Breast epithelium (tissue), 4 donors: ENCODE results near the gene REL. TPM values are rescaled to one million over a fixed set of nuclear protein-coding genes. Genes with fewer than 3 reads are reported as not detected.

Experiments
- DNase-seq, 2 donors: peaks; one replicate each; pipeline ENCODE4 v3.0.0-alpha.2; 2019; ENCODE audit warnings: low spot score in 2 of 2
- H3K27ac ChIP-seq, 2 donors: fragments of 200-600 bp; sonication (generic) in 1 of 2; one replicate each; pipeline ENCODE4 v1.5.1; 2016 to 2019; ENCODE audit warnings: mild to moderate bottlenecking in 1 of 2
- H3K27me3 ChIP-seq, 2 donors: fragments of 200-600 bp; sonication (generic) in 1 of 2; one replicate each; pipeline versions ENCODE4 v1.5.1 to v1.6.0; 2017 to 2019; ENCODE audit warnings: control low read depth in 1 of 2, mild to moderate bottlenecking in 1 of 2
- H3K36me3 ChIP-seq: fragments of 200-600 bp; one replicate; pipeline ENCODE4 v1.5.1; 2019
- H3K4me1 ChIP-seq, 2 donors: fragments of 200-600 bp; sonication (generic); one replicate each; pipeline ENCODE4 v1.5.1; 2016 to 2019; ENCODE audit warnings: control low read depth in 1 of 2
- H3K4me3 ChIP-seq, 3 donors: fragments of 200-600 bp; sonication (generic); 1 replicate in 2 of 3; 2 replicates in 1 of 3; pipeline ENCODE4 v1.5.1; 2016 to 2019; ENCODE audit warnings: mild to moderate bottlenecking in 3 of 3, moderate library complexity in 2 of 3
- H3K9me3 ChIP-seq, 2 donors: fragments of 200-600 bp; sonication (generic) in 1 of 2; one replicate each; pipeline ENCODE4 v1.5.1; 2016 to 2019; ENCODE audit warnings: control low read depth in 1 of 2
- CTCF ChIP-seq, 3 donors: fragments of 450-650 bp; IDR thresholded peaks; one replicate each; pipeline ENCODE4 v1.5.1; 2016 to 2017; ENCODE audit warnings: antibody characterized with exemption in 3 of 3, mild to moderate bottlenecking in 3 of 3, moderate library complexity in 3 of 3
- POLR2A ChIP-seq: fragments of 450-650 bp; IDR thresholded peaks from one replicate; pipeline ENCODE4 v1.6.1; 2016; ENCODE audit warnings: antibody characterized with exemption, mild to moderate bottlenecking, moderate library complexity
- POLR2AphosphoS5 ChIP-seq, 3 donors: sonication (generic); formaldehyde crosslinking; IDR thresholded peaks; one replicate each; pipeline ENCODE4 v1.6.1; 2017; ENCODE audit warnings: antibody characterized with exemption in 3 of 3
- intact Hi-C: fragments of 100-400 bp; cut with DNase I; formaldehyde crosslinking; loops from one replicate; pipeline ENCODE4 v1.15.1; 2023; ENCODE audit warnings: low total_unique reads
- total RNA-seq, 3 donors: library from RNA; depleted of rRNA; stranded (reverse); fragments of >200 nt; gene quantifications; one replicate each; pipeline ENCODE4 v1.1.0, GENCODE V29; 2016

REL gene
- total RNA-seq, 3 donors from 2014 or later = 17.0 to 49.0 (median 21.1) TPM

DNA sequence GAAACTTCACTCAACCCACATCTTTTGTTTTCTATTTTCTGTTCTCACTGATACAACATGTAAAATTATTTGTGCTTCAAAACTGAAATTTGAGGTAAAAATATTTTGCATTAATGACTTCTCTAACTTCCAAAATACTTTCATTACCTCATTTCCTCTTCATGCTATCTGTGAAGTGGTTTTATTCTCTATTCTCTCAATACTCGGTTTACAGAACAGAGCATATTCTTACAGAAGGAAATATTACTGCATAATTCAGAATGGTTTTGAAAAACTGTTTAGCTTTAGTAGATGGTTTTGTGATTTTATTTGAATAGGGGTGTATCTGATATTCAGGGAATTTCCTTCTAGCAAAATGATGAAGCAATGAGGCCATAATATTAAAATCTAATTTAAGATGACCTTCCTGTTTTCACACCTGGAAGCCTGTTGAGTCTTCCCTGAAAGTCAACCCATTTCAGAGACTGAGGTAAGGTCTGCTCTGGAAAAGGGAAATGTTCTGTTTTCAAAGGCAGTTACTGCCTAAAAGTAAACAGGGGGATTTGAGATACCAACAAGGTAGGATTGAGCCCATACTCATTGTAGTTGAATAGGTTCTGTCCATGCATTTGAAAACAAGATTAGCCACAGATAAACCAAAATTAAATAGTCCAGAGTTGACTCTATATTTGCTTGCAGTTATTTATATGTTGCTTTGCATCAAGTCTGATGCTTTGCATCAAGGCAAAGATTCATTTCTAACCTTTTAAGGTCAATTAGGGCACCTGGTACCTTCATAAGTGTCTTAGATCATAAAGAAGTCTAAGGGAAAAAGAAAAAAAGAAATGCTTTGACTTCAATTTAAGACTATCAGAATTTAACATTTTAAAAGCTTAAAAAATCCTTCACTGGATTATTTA, 85.4 kb downstream of the REL start:
- no peaks in the 10 kb centered on the region for H3K27me3 ChIP-seq
- intact Hi-C loops = no loop called here
- no peaks in the 10 kb centered on the region for H3K4me1 ChIP-seq
- no peak overlapping the region for H3K4me3 ChIP-seq
- no peak overlapping the region for H3K27ac ChIP-seq
- no peak for TF ChIP-seq POLR2A
- TF ChIP-seq CTCF (IDR thresholded peaks at IDR 0.05) = no peak
- no peak for TF ChIP-seq POLR2AphosphoS5 (IDR thresholded peaks at IDR 0.05)
- no peak for DNase-seq
- no peaks in the 10 kb centered on the region for H3K9me3 ChIP-seq
- no peaks in the 10 kb centered on the region for H3K36me3 ChIP-seq

DNA sequence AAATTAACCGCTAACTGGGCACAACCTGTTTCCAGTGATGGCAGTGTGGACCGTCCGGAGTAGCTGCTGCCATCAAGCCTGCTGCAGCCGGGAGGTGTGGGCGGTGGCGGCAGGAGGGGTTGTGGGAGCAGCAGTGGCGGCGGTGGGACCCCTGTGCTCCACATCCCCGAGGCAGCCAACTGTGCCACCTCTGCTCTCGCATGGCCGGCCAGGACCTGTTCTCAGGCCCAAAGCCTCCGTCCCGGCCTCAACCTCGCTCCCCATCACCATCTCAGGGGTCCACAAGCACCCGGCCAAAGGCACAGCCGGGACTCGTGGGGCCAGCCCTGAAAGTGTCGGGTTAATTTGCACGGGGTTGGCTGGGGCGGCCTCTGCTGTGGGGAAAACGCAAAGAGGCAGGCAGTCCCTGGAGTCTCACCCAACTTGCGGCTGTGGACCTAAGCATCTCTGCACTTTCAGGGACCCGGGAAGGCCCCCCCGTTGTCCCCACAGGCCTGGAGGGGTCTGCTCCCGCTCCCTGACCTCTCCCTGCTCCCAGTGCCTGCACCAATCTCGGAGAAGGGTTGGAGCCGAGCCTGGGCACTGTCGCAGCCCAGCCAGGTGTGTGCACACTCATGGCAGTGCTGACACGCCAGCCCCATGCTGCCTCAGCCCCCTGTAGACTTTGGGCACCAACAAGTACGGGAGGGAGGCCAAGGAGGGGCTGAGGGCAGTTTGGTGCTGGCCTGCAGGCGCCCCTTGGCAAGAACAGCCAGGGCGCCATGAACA, 91.7 kb downstream of the REL start:
- no peaks in the 10 kb centered on the region for H3K9me3 ChIP-seq
- H3K4me1 ChIP-seq = no peaks in the 10 kb centered on the region
- intact Hi-C loops = no loop called here
- no peak overlapping the region for H3K27ac ChIP-seq
- H3K4me3 ChIP-seq = no peak overlapping the region
- TF ChIP-seq CTCF (IDR thresholded peaks at IDR 0.05) = no peak
- no peak for TF ChIP-seq POLR2A
- no peak for TF ChIP-seq POLR2AphosphoS5 (IDR thresholded peaks at IDR 0.05)
- H3K36me3 ChIP-seq = no peaks in the 10 kb centered on the region
- no peak for DNase-seq
- no peaks in the 10 kb centered on the region for H3K27me3 ChIP-seq

- Histone ChIP-seq H3K4me3 (no peak overlapping the region), H3K36me3 (no peaks in the 10 kb centered on the region), H3K4me1 (no peaks in the 10 kb centered on the region), H3K27ac (no peak overlapping the region), H3K9me3 (no peaks in the 10 kb centered on the region), H3K27me3 (no peaks in the 10 kb centered on the region)
- no peak for DNase-seq
- intact Hi-C loops = no loop called here
- TF ChIP-seq POLR2A = no peak
- no peak for TF ChIP-seq CTCF (IDR thresholded peaks at IDR 0.05)
- no peak for TF ChIP-seq POLR2AphosphoS5 (IDR thresholded peaks at IDR 0.05)
These were observed 92.3 kb downstream of the REL start for GRCh38 chr2:60973705-60974104.

- intact Hi-C loops = no loop called here
- H3K27me3 ChIP-seq = no peaks in the 10 kb centered on the region
- DNase-seq = no peak
- TF ChIP-seq POLR2AphosphoS5 (IDR thresholded peaks at IDR 0.05) (no peak), POLR2A (no peak), CTCF (IDR thresholded peaks at IDR 0.05) (no peak)
- no peaks in the 10 kb centered on the region for H3K4me1 ChIP-seq
- no peak overlapping the region for H3K4me3 ChIP-seq
- no peak overlapping the region for H3K27ac ChIP-seq
- H3K9me3 ChIP-seq = no peaks in the 10 kb centered on the region
- no peaks in the 10 kb centered on the region for H3K36me3 ChIP-seq
These were observed 93.3 kb downstream of the REL start for GRCh38 chr2:60974652-60975051.

Other genes starting within 250 kb of the REL start
- gene PAPOLG, start 125.3 kb upstream of the REL start, total RNA-seq = 10 to 100 TPM; 14.9 to 26.6 (median 17.0) TPM
- 10 to 100 TPM; 25.1 to 58.2 (median 31.5) TPM for gene PEX13, start 136.1 kb downstream of the REL start, total RNA-seq
- 10 to 100 TPM in 1 of 3 donors, 1 to 10 TPM in 2; 8.2 to 16.2 (median 9.3) TPM for gene PUS10, start 136.7 kb downstream of the REL start, total RNA-seq
- gene SANBR, start 184.3 kb downstream of the REL start, total RNA-seq = 10 to 100 TPM in 1 of 3 donors, 1 to 10 TPM in 2; 7.0 to 16.8 (median 9.2) TPM